Type B pancreatic cell (in vitro differentiated cells): Measurements from ENCODE around the gene BBS4. TPM values are rescaled to one million over a fixed set of nuclear protein-coding genes. Genes with fewer than 3 reads are reported as not detected.
A peak's percentile ranks its signal among the peaks of the same experiment; 100 is the strongest.
"Not testable (repeated sequence)": the region's sequence is repeated elsewhere in the genome, so short reads cannot be mapped to it uniquely, and the experiment has no call there.

ENCODE experiments used
- DNase-seq: peaks from one replicate; pipeline ENCODE4 v3.0.0; 2021; ENCODE audit warnings: mixed read lengths; ENCODE audit not compliant: unreplicated experiment; ENCODE audit errors: extremely low spot score
- H3K27ac Mint-ChIP-seq: 2 replicates; pipeline ENCODE4 v1.8.0; 2021; ENCODE audit warnings: mild to moderate bottlenecking, mixed read lengths
- H3K27me3 Mint-ChIP-seq: 2 replicates; pipeline ENCODE4 v1.8.0; 2021; ENCODE audit warnings: mixed read lengths
- H3K36me3 Mint-ChIP-seq: 2 replicates; pipeline ENCODE4 v1.8.0; 2021; ENCODE audit warnings: mixed read lengths
- H3K4me1 Mint-ChIP-seq: one replicate; pipeline ENCODE4 v1.8.0; 2021; ENCODE audit warnings: mixed read lengths; ENCODE audit not compliant: unreplicated experiment
- H3K4me3 Mint-ChIP-seq: 2 replicates; pipeline ENCODE4 v1.8.0; 2021; ENCODE audit warnings: mild to moderate bottlenecking, mixed read lengths
- H3K9me3 Mint-ChIP-seq: 2 replicates; pipeline ENCODE4 v1.8.0; 2021; ENCODE audit warnings: mixed read lengths
- CTCF ChIP-seq: fragments of 200-600 bp; sonication (generic); conservative IDR thresholded peaks from 2 replicates; pipeline ENCODE4 v1.5.0; 2021; ENCODE audit warnings: antibody characterized with exemption, mild to moderate bottlenecking
- total RNA-seq: library from RNA; stranded (reverse); gene quantifications from 2 replicates; pipeline ENCODE4 v1.2.1, GENCODE V29; 2021; ENCODE audit warnings: low replicate concordance

The BBS4 gene
- total RNA-seq, 1 donor from 2014 or later = 27.6 TPM

DNA sequence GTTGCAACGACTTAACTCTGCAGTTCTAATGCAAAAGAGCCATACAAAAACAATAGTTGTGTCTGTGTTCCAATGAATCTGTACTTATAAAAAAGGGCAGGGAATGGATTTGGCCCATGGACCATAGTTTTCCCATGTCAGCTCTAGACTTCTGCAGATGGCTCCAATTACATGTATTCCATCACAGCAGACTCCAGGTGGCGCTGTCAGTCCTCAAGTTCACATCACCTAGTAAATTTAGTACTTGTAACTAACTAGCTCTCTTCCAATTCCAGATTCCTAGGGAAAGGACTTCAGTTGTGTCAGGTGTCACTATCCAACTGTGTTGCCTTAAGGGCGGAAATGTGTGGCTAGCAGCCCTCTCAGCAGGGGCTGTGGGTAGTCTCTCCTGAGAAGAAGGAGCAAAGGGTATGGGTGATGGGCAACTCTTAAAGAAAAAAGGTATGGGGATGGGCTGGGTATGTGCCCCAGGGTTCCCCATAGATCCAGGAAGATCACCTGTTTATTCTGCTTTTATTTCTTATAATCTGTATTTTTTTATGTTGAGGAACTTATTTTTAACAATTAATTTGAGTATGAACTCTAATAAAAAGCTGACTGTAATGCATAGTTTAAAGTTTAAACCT is 36.2 kb downstream of the BBS4 start:
- no peaks in the 10 kb centered on the region for H3K9me3 Mint-ChIP-seq
- DNase-seq = no peak
- no peak overlapping the region for H3K4me3 Mint-ChIP-seq
- no peaks in the 10 kb centered on the region for H3K4me1 Mint-ChIP-seq
- H3K27me3 Mint-ChIP-seq = no peaks in the 10 kb centered on the region
- peaks cover 4% of the 10 kb centered on the region for H3K36me3 Mint-ChIP-seq
- TF ChIP-seq CTCF = peak; percentile 87
- H3K27ac Mint-ChIP-seq = no peak overlapping the region

DNA sequence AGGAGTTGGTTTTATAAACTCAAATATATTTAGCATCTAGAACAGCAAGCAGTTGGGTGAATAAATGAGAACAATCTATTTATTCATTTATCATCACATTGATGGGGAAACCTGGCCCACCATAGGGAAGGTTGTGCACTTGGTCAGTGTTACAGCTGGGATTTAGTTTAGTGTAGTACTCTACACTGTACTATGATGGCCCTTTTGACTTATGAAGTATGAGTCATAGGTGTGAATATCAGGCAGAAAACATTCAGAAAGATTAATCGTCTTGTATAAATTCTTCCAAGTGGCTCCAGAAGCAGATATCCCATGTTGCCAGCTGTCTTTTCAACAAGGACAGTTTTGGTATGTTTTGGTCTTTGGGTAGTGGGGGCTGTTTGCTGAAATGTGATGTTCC is 38.0 kb downstream of the BBS4 start:
- H3K36me3 Mint-ChIP-seq = peaks cover 4% of the 10 kb centered on the region
- TF ChIP-seq CTCF = no peak
- H3K4me3 Mint-ChIP-seq = no peak overlapping the region
- H3K27me3 Mint-ChIP-seq = no peaks in the 10 kb centered on the region
- no peak overlapping the region for H3K27ac Mint-ChIP-seq
- DNase-seq = no peak
- no peaks in the 10 kb centered on the region for H3K4me1 Mint-ChIP-seq
- H3K9me3 Mint-ChIP-seq = no peaks in the 10 kb centered on the region

DNA sequence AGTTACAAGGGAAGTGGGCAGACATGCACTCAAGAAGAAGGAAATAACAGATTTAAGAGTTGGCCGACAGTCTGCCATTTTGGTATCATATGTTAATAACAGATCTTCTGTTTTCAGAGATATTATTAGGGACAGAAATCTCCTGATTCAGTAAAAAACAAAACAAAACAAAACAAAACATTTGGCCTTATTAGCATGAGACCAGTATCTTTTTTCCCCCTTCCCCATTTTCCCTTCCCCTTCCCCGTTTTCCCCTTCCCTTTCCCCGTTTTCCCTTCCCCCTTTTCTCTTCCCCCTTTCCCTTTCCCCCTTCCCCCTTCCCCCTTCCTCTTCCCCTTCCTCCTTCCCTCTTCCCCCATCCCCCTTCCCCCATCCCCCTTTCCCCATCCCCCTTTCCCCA is 39.4 kb downstream of the BBS4 start:
- Mint-ChIP-seq H3K27ac (no peak overlapping the region), H3K4me3 (no peak overlapping the region), H3K4me1 (no peaks in the 10 kb centered on the region), H3K9me3 (no peaks in the 10 kb centered on the region), H3K36me3 (peaks cover 4% of the 10 kb centered on the region), H3K27me3 (no peaks in the 10 kb centered on the region)
- no peak for TF ChIP-seq CTCF
- no peak for DNase-seq

DNA sequence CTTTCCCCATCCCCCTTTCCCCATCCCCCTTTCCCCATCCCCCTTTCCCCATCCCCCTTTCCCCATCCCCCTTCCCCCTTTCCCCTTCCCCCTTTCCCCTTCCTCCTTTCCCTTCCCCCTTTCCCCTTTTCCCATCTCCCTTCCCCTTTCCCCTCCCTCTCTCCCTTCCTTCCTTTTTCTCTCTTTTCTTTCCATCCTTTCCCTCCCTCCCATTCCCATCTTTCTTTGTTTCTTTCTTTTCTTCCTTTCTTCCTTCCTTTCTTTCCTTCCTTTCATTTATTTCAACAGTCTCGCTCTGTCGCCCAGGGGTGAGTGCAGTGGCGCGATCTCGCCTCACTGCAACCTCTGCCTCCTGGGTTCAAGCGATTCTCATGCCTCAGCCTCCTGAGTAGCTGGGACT is 39.8 kb downstream of the BBS4 start:
- not testable (repeated sequence) for H3K27ac Mint-ChIP-seq, H3K4me1 Mint-ChIP-seq, H3K4me3 Mint-ChIP-seq, H3K9me3 Mint-ChIP-seq, H3K36me3 Mint-ChIP-seq, DNase-seq, H3K27me3 Mint-ChIP-seq

GRCh38 chr15:72727154-72727553 is 41.1 kb downstream of the BBS4 start:
- no peak for DNase-seq
- Mint-ChIP-seq H3K4me1 (no peaks in the 10 kb centered on the region), H3K9me3 (no peaks in the 10 kb centered on the region), H3K36me3 (peaks cover 9% of the 10 kb centered on the region), H3K4me3 (no peak overlapping the region), H3K27ac (no peak overlapping the region), H3K27me3 (no peaks in the 10 kb centered on the region)
- no peak for TF ChIP-seq CTCF

- not testable (repeated sequence) for H3K9me3 Mint-ChIP-seq, H3K27me3 Mint-ChIP-seq, DNase-seq, H3K27ac Mint-ChIP-seq, H3K4me1 Mint-ChIP-seq, H3K4me3 Mint-ChIP-seq
- peaks cover 15% of the 10 kb centered on the region for H3K36me3 Mint-ChIP-seq
Measured at GRCh38 chr15:72728249-72728648, 42.2 kb downstream of the BBS4 start.

DNA sequence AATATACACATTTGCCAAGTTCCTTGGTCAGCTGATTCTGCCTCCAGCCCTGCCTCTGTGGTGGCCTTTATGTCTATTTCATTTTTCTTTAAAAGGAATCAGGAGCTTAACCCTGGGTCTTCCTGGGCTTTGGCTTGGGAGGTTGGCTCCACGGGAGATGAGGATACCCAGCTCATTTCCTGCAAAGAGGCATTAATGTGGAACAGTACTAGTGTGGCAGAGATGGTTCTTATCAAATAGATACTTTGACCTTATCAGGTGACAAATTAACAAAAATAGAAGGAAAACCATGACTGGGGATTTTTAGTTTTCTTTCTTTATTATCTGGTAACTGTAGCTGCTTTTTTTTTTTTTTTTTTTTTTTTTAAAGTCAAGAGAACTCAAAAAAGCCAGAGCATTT is 42.8 kb downstream of the BBS4 start:
- Mint-ChIP-seq H3K4me3 (no peak overlapping the region), H3K36me3 (peaks cover 15% of the 10 kb centered on the region), H3K9me3 (no peaks in the 10 kb centered on the region), H3K4me1 (no peaks in the 10 kb centered on the region), H3K27ac (no peak overlapping the region), H3K27me3 (no peaks in the 10 kb centered on the region)
- no peak for DNase-seq
- TF ChIP-seq CTCF = no peak
